Stimulated activated CD8-positive, alpha-beta memory T cell treated with anti-CD3 and anti-CD28 coated beads, Interleukin-12 subunit alpha, Interleukin-12 subunit beta, amount 100 ng/mL, for 1 hour (primary cell): ENCODE results near the gene UBTF.

Source experiments
- DNase-seq: peaks from one replicate; pipeline ENCODE4 v3.0.0-alpha.2; 2020; ENCODE audit warnings: low read depth

The UBTF gene

DNA sequence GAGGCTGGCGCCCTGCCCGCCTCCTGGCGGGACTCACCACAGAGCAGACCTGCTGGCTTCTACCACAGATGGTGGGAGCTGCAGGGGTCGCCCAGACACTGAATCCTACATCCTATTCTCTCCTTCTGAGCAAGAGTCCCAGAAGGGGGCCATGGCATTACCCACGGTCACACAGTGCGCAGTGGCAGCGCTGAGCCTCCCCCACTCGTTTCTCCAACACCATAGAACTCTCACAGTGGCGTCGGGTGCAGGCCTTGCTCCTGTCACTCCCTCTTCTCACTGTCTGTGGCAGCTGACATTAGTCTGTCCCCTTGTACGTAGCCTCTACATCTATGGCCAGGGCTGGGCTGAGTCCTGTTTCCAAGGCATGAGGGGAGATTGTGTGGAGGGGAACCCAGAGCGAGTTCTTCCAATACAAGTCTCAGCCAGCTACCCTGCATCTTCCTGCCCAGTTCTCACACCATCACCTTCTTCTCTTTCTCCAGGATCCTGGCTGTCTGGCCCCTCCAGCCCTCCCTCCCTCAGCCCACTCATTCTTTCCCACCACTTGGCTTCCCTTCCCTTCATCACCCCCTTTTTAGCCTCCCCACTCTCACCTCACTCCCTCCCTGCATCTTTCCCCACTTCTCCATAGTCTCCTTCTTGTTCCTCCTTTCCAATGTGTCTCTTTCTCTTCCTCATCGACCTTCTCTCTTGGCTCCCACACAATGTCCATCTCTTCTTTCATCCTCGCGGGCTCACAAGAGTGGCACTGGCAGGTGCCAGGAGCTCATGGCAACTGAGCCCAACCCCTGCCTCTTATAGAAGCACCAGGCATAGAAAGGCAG, 5.9 kb downstream of the UBTF start:
- no peak for DNase-seq

DNA sequence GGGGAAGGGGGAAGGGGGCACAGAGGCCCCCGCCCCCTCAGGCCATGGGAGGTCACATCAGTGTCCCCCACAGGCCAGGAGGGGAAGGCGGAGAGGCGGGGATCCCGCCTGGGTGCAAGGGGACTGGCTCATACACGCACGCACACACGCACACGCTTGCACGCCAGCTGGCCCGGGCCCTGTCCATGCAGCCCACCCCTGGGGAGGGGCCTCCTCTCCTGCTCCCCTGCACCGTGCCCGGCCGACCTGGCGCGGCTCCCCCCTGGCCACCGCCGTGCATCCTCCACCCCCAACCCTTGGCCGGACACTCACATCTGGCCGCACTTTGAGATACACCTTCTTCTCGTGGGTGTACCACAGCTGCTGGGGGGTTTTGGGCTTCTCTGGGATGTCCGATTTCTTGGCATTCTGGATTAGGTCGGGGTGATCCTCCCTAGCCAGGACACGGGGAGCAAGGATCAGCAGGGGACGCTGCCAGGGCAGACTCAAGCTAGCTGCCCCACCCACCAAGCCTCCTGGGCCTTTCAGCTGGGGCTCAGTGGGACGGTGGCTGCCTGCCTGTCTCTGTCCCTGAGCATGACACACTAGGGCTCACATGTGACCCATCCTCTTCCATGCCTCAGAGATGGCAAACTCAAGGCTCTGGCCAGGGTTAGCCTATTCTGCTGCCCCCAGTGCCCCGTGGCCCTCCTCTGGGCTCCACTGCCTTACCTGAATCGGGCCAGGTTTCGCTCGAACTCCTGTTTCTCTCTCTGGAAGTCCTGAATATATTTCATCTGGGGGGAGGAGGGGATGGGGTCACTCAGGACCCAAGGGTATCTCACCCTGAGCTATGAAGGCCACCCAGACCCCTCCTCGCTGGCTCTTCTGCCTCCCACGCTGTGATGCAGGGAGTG, 6.7 kb downstream of the UBTF start:
- no peak for DNase-seq

DNA sequence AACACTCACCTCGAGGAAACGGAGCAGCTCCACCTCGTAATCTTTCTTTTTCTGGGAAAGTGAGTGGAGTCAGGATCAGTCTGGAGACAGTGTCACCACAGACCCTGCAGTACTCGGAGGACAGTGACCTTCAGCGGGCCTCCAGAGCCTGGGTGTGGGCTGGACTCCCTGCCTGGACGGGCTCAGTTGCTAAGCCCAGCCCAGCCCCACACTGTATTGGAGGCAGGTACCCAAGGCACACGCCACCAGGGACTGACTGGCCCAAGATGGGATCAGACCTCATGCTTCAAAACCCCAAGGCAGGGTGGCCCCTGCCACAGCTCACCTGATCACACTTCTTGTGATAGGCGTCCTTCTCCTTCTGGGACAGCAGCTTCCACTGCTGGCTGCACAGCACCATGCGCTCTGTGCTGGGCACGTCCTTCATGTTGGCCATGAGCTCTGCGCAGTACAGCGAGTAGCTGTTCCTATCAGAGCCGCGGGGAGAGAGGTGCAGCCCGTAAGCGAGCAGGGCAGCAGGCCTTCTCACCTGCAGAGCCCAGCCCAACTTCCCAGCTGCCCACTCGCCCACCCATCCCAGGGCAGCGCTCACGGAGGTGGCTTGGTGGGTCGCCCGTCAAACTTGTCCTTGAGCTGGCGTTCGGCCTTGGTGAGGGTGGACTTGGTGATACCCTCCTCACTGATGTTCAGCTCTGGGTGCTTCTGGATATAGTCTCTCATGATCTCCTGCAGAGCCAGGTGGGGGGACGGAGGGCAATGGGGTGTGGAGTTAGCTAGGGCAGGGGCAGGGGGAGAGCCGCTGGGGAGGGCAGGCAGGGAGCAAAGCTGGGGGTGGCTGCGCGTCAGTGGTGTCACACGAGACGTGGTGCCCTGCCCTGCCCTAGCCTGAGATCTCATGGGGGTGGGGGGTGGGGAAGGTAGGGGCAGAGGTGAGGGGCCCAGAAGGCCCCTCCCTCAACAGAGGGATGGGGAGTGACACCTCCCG, 7.9 kb downstream of the UBTF start:
- no peak for DNase-seq

DNA sequence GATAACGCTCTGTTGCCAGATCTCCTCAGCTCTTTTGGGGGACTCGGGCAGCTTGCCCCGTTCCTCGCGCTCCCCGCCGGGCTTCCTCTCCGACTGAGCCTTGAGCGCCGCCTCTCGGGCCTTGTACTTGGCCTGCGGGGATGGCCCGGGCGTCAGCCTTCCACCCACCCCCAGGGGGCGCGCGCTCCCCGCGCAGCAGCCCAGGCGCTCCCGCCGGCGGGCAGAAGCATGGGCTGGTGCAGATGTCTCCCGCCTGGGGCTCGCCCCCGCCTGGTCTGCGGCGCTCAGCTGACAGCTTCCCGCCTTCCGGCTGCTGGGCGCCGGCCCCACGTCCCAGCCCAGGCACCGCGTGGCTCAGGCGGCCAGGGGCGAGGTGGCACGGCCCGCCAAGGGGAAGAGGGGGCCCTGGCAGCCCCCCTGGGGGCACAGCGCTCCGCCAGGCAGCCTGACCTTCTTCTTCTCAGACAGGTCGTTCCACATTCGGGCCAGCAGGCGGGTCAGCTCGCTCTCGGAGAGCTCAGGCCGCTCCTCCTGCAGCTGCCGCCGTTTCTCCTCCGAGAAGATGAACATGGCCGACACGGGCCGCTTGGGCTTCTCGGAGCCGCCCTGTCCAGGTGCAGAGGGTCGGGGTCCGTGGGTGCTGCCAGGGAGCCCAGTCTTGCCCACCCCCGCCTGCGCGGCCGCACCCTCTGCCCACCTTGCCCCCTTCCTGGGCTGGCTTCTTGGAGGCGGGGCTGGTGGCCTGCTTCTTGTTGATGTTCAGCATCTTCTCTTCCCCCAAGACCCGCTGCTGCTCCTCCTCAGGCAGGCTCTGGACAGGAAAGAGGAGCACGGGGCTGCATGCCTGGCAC, 8.9 kb downstream of the UBTF start:
- peak; percentile 80 for DNase-seq

DNA sequence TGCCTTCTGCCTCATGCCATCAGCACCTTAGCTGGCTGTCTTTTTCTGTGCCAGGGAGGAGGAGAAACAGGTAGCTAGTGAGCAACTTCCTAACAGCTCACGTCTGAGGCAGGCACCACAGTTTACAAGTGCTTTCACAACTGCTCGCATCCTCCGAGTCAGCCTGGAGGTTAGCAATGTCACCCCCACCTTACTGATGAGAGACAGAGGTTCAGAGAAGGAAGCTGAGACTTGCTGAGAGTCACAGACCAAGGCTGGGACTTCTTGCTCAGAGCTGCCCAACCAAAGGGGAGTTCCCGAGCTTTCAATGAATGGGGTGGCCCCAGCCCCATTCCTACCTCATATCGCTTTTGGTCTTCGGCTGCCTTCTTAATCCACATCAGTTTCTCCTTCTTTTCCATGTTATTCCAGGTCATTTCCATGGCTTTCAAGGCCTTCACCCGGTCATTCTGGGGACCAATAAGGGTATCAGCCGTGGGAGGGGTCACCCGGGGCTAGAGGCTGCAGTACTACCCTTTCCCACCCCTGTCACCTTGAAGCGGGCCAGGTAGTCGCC, 9.6 kb downstream of the UBTF start:
- DNase-seq = no peak

DNA sequence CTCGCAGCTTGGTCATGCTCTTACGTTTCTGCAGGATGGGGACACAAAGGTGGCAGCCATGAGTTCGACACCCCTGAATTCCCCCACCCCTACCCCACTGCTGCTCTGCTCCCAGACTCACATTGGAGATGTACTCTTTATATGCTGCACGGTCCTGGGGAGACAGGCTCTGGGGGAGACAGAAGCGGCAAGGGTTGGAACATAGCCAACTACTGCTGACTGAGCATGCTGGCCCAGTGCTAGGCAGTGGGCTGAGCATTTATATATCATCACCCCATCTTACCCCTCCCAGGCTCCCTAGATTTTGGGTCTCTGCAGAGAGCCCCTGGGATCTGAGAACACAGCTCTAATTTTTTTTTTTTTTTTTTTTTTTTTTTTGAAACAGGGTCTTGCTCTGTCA, 11.7 kb downstream of the UBTF start:
- no peak for DNase-seq

DNA sequence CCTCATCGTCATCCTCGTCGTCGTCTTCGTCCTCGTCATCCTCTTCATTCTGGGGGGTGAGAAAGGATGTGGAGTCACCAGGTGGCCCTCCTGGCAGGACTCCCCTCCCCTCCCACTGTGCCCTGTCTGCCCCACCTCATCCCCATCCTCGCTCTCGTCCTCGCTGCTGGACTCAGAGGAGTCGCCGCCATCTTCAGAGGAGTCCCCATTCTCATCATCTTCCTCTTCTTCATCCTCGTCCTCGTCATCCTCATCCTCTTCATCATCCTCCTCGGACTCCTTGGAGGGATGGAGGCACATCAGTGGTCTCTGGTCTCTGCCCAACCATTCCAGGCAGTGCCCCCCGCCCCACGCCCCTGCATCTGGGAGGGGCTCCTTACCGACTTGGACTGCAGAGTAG, 12.2 kb downstream of the UBTF start:
- DNase-seq = no peak

DNA sequence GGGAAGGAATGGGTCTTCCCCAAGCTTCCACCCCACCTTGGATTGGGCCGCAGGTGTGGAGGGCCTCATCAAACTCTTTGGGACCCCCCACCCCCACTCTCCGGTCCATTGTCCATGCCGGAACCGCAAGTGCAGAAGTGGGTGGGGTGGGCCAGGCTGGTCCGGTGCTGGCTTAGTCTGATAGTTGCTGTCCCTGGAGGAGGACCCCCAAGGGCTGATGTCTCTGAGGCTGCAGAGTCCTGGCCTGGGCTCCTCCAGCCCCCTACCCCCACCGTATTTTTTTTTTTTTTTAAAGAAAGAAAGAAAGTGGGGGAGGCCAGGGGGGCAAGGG, 12.7 kb downstream of the UBTF start:
- DNase-seq = no peak

DNA sequence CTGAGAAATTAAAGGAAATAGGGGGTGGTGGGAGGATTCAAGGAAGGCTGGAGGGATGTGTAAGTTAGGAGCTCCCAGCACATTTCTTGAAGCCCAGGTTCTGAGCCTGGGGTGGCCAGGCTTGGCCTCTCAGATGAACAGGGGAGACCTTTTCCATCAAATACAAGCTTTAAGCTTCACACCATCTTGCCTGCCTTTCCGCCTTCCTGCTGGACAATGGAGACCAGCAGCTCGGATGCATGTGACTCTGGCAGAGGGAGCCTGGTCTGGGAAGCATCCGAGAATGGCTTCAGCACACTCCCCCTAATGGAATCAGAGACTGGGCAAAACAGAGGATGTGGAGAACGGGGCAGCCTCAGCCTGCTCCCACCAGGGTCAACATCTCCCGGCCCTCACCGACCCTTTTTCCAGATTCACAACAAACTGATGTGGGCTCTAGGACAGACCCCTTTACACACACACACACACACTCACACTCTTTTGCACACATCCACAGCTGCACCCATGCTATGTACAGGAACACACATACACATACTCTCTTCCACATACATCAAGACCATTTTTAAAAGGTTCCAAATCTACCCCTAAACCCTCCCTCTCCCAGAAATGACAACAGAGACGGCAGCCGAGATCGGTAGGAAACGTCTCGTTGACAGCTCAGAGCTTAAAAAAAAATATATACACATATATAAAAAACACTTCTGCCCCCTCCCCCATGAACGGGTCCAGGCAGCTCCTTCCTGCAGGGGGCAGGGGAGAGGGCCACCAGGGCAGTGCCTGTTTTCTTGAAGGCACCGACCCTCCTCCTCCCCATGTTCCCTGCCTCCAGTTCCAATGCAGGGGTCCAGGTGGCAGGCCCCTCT, 13.3 kb downstream of the UBTF start:
- no peak for DNase-seq

DNA sequence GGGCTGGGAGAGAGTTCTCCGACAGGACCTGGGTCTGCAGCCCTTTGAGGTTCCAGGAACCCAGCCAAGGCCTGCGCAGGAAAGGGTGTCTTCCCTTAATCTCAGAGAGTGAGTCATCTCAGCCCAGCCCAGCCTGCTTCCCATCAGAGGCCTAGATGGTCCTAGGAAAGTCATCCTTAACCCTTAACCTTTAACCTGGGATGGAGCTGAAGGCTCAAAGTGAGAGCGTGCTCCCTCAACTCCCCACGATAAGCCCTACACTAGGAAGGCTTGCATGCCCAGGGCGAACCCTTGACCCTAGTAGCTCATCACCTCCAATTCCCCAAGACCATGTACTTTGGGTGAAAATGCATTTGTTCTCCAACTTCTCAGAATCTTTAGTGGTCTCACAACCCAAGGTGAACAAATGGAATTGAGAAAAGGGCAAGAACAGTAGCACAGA, 15.0 kb downstream of the UBTF start:
- no peak for DNase-seq

DNA sequence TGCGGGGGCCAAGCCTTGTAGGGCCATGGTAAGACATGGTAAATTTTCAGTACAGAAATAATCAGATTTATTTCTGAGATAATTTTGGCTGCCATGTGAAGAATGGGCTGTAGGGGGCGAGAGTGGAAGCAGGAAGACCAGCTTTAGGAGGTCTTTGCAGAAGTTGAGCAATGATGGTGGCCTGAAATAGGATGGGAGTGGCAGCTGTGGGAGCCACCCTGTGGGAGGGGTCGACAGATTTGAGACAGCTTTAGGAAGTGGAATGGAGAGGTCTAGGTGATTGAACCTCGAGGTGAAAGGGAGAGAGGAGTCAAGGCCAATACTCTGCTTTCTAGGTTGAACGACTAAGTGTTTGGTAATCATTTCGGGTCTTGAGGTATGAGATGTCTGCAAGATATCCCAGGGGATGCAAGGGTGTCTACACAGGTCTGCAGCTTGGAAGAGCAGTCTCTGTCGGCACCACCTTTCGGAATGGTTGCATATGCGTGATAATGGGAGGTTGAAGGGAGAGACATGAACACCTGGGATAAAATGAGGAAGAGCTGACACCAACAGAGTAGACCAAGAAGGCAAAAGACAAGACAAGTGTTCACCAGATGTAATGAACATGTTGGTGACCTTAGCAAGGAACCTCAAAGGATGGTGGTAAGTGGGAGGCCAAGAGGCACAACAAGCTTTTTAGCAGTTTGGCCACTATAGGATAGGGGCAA, 15.6 kb downstream of the UBTF start:
- DNase-seq = no peak

DNA sequence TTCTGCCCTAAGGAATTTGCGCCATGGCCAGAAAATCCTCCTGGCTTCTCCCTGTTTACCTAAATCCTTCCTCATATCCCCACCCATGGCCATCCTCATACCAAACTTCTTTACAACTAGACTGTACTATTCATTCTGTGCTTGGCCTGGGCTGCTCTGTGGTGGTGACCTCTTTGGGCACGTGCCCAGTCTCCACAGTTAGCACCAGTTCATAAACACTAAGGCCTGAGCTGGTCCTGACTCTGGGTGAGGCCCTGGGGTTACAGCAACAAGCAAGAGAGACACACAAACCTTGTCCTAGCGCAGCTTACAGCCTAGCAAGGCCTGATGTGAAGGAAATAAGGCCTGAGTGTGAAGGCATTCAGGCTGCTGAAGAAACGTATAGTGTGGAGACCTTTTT, 16.7 kb downstream of the UBTF start:
- DNase-seq = no peak

DNA sequence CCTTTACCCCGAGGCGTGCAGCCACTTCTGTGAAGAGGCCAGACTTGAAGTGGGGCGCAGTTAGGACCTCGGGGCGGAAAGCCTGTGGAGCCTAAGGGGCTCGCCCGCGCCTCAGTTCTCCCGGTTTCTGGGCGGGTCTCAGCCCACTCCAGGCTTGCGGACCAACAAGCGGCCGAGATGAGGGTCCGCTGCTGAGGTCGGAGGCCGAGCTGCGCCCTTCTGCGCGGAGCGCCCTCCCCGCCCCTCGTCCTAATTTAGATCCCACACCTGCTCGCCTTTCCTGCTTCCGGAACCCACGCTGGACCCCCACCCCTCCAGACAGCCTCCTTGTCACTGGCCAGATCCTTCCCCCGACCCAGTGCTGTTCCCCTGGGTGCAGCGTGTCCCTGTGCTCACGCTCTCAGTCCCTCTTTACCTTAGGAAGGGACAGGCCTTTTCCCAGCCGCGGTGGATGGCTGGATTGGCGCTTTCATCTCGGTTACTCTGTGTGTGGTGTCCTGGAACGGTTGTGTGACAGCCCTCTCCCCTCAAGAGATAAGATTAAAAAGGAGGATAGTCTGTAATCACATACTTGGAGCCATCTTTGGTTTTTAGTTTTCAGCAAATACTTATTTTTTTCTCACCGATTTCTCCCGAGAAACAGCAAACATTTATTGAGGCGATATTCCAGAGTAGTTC, 18.9 kb downstream of the UBTF start:
- DNase-seq = no peak

DNA sequence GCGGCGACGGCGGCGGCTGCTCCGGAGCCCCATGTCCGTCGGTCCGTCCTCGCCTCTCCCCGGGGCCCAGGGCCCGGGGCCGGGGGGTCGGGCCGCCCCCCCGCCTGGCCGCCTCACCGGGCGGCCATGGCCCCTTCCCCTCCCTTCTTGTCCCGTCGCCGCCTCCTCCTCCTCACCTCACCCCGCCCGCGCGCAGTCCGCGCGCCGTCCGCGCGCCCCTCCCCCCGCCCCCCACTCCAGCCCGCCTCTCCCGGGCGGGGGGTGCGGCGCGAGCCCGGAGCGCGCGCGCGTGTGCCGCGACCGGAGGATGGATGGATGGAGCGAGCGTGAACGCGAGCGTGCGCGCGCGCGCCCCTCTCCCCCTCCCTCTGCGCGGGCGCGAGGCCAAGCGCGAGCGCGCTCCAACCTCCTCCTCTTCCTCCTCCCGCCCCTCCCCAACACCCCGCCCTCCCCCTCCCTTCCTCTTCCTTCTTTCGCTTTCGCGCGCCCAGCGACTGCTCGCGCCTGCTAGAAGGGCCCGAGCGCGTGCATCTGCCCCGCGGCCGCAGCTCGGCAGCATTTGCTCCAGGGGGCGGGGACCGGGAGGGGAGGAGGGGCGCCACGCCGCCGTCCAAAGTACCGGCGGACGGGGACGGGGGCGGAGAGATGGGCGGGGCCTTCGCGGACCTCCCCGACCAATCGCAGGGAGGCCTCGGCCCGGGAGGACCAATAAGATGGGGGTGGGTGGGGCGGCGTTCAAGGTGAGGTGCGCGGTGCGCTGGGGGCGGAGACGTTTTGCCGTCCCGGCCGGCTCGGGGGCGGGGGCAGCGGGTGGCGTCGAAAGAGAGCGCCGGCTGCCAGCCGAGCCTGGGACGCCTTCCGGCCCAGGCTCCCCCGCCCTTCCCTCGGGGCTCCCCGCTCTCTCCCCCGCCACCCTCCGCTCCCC, 19.7 kb downstream of the UBTF start, which contains the start of gene ATXN7L3:
Gene ATXN7L3 (minus strand): TSS at position 332 of the 925 bp plus-strand sequence. CDS start 1,814 bp downstream, outside the sequence.
- peak; percentile 98 for DNase-seq

DNA sequence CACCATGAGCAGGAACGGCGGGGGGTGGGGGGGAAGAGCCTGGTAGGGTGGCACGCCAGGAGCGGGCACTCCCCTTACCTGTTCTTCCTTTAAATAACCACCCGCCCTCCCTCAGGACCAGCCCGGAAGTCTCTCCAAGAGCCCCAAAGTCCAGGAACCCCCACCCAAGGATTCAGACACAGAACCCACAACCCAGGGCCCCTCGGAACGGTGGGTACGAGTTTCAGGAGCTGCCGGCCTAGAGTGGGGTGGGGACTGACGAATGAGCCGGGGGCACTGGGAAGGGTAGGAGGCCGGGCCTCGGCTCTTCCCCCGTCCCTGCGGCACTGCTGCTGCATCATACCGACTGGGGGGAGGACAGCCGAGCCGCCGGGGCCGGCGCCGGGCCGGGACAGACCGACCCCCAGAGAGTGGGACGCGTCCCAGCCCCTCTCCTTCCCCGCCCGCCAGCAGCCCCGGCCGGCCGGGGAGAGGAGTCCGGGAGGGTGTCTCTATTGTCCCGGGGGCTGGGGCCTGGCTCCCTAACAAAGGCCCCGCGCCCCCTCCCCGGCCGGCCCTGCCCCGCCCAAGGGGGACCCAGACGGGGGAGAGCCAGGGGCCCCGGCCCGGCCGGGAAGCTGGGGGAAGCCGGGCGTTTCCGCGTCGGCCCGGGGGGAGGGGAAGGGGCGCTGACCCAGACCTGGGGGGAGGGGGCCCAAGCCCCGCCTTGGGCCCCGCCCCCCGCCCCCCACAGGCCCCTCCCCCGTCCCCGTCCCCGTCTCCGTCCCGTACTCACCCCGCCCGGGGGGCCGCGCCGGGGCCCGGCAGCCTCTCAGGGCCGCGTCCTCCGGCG, 20.5 kb downstream of the UBTF start:
- no peak for DNase-seq

DNA sequence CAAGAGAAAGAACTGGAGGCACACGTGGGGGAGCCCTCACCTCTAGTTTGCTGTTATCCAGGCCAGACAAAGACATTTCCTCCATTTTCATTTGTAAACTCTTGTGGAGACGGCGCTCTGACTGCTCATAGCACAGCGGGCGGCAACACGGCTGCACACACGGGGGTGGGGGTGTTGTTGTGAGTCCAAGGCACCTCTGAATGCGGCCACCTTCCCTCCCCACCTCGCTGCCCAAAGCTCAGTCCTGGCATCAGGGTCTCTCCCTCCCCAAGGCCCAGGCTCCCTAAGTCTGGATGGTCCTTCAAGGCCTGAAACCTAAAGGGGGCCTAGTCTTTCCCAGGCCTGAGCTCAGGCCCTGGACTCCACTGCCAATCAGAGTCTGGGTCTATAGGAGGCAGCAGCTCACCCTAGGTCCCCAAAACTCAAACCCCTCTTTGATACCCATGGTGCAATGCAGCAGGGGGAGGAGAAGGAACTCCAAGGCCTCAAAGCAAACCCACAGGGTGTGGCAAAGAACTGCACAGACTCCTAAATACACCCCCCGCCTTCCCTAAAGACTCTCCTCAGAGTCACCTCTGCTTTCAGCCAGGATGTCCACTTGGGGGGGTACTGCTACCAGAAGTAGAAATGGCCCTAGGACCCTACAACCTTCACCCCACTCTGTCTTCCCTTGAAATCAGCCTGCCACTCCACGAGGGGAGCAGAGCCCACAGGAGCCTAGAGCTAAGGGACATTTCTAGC, 21.3 kb downstream of the UBTF start:
- DNase-seq = no peak
